Prostate gland (tissue), 2 donors: Measurements from ENCODE around the gene GPR141.

Source experiments
- POLR2A ChIP-seq: fragments of 450-650 bp; IDR thresholded peaks from one replicate; pipeline ENCODE4 v1.6.1; 2016; ENCODE audit warnings: antibody characterized with exemption, mild to moderate bottlenecking
- POLR2AphosphoS5 ChIP-seq: sonication (generic); formaldehyde crosslinking; IDR thresholded peaks from one replicate; pipeline ENCODE4 v1.6.1; 2017; ENCODE audit warnings: antibody characterized with exemption
- TF ChIP-seq, protein P1 (sequence below), 4 experiments: fragments of 200-600 bp in 2 of 4; fragments of 450-650 bp in 2 of 4; sonication (generic) in 2 of 4; IDR thresholded peaks; 1 replicate in 3 of 4; 2 replicates in 1 of 4; pipeline ENCODE4 v1.5.1; 2016 to 2019; ENCODE audit warnings: antibody characterized with exemption in 4 of 4, mild to moderate bottlenecking in 2 of 4, moderate library complexity in 2 of 4

DNA sequence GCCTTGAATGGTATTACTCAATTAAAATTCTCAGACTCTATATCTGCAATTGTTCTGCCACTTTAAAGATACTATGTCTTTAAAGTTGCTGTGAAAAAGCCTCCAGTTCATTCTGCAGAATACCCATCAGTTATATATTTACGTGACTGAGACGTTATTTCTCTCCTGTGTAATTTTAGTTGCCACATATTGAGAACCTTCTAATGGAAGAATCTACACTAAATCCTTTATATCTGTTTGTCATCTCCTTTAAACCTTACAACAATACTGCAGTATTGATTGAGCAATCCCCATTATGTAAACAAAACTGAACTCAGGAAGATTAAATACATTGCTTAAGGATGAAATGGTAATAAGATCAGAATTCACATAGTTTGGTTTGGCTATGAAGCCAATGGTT, 30.0 kb downstream of the GPR141 start:
- TF ChIP-seq, protein P1, sequence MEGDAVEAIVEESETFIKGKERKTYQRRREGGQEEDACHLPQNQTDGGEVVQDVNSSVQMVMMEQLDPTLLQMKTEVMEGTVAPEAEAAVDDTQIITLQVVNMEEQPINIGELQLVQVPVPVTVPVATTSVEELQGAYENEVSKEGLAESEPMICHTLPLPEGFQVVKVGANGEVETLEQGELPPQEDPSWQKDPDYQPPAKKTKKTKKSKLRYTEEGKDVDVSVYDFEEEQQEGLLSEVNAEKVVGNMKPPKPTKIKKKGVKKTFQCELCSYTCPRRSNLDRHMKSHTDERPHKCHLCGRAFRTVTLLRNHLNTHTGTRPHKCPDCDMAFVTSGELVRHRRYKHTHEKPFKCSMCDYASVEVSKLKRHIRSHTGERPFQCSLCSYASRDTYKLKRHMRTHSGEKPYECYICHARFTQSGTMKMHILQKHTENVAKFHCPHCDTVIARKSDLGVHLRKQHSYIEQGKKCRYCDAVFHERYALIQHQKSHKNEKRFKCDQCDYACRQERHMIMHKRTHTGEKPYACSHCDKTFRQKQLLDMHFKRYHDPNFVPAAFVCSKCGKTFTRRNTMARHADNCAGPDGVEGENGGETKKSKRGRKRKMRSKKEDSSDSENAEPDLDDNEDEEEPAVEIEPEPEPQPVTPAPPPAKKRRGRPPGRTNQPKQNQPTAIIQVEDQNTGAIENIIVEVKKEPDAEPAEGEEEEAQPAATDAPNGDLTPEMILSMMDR (IDR thresholded peaks at IDR 0.05) = no peak
- TF ChIP-seq POLR2AphosphoS5 = no peak
- no peak for TF ChIP-seq POLR2A
